Posterior vena cava (tissue), 2 donors: ENCODE measurements around the gene TRMT6. TPM values are rescaled to one million over a fixed set of nuclear protein-coding genes. Genes with fewer than 3 reads are reported as not detected.
A peak's percentile ranks its signal among the peaks of the same experiment; 100 is the strongest.

Experiments used
- DNase-seq: peaks from one replicate; pipeline ENCODE4 v3.0.0-alpha.2; 2020; ENCODE audit warnings: low spot score
- intact Hi-C, 2 donors: fragments of 100-400 bp; cut with DNase I; formaldehyde crosslinking; loops; one replicate each; pipeline versions ENCODE4 v1.14.1 to v1.14.2; 2022 to 2023
- long read RNA-seq, 2 donors: library from polyadenylated mRNA; unstranded; transcript quantifications; one replicate each; pipeline ENCODE4 v2.0.0, GENCODE V29; 2020 to 2021
- total RNA-seq, 2 donors: library from RNA; stranded (reverse); fragmentation: NEBNext Ultra II Directional; extraction: Animal tissue kit (Norgen Biotek cat#: 25700); gene quantifications; one replicate each; pipeline ENCODE4 v1.2.1, GENCODE V29; 2021
- donor health status: DM: yes; HTN: yes; CAD: no.
- donor health status: DM: yes; HTN: yes; CAD: no.

TRMT6 gene
- total RNA-seq, result 10 to 100 TPM in 1 of 2 donors, 1 to 10 TPM in 1; 8.5 to 12.0 TPM
- long read RNA-seq, donor 1, partial matches to known transcripts, result 0 of 3 reads
- long read RNA-seq, donor 1, other reads (novel, unspliced or antisense), result 0 of 3 reads
- long read RNA-seq, donor 2, partial matches to known transcripts, result 7 of 12 reads
- long read RNA-seq, donor 2, other reads (novel, unspliced or antisense), result 1 of 12 reads

GRCh38 chr20:5950271-5951031, at the start of gene TRMT6, which contains the start of gene MCM8:
Gene TRMT6 (minus strand): TSS chr20:5950533. CDS start chr20:5950405, 128 bp downstream.
Gene MCM8 (plus strand): TSS chr20:5950652. CDS start chr20:5952016, 1,364 bp downstream.
- intact Hi-C loops, result loop anchor here (5.0 to 10.0 kb wide), 2 partner anchors 127 to 134 kb away; no protein-coding TSS in a partner anchor

DNA sequence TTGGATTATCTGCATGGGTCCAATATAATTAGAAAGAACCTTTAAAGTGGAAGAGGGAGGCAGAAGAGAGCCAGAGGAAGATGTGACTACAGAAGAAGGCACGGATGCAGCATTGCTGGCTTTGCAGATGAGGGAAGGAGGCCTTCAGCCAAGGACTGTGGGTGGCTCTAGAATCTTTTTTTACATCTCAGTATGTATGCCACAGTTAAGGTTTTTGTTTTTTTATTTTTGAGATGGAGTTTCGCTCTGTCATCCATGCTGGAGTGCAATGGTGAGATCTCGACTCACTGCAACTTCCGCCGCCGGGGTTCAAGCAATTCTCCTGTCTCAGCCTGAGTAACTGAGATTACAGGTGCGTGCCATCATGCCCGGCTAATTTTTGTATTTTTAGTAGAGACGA, 49.5 kb upstream of the TRMT6 start:
- intact Hi-C loops, result no loop called here
- DNase-seq, result no peak

More at GRCh38 chr20:5950271-5951031, at the start of gene TRMT6, which contains the start of gene MCM8:
- peak; percentile 99 for DNase-seq

GRCh38 chr20:5996765-5997164, 46.4 kb upstream of the TRMT6 start:
- DNase-seq, result no peak
- intact Hi-C loops, result no loop called here

GRCh38 chr20:5991623-5992441, 41.5 kb upstream of the TRMT6 start:
- intact Hi-C loops, result no loop called here

DNA sequence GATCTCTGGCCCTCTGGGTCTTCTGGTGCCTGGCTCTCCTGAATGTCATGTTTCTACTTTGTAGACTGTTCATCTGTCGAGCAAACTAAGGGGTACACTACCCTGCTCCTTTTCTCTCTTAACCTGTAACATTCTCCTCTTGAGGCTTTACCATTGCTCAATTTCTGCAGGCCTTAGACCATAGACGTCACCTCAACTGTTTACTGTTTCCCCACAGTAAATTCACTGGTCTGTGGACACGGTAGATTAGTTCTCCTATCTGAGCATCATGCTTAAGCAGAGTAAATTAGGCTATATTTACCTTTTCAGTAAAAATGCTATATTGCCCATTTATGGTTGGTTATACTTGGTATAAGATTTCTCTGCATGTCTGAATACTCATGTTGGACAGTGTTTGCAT, 40.6 kb upstream of the TRMT6 start:
- DNase-seq, result no peak
- intact Hi-C loops, result no loop called here

More at GRCh38 chr20:5991623-5992441, 41.5 kb upstream of the TRMT6 start:
- no peak for DNase-seq

GRCh38 chr20:5989539-5989938, 39.2 kb upstream of the TRMT6 start:
- DNase-seq, result no peak
- intact Hi-C loops, result loop anchor here in 1 of 2 donors (5.0 kb wide), 1 partner anchor 1568 kb away; no protein-coding TSS in a partner anchor

GRCh38 chr20:5987383-5987782, 37.0 kb upstream of the TRMT6 start:
- intact Hi-C loops, result loop anchor here in 1 of 2 donors (5.0 kb wide), 1 partner anchor 1570 kb away; no protein-coding TSS in a partner anchor
- no peak for DNase-seq

- intact Hi-C loops, result no loop called here
- DNase-seq, result no peak
Observed at GRCh38 chr20:5980720-5981538, 30.6 kb upstream of the TRMT6 start.

GRCh38 chr20:5979801-5980200, 29.5 kb upstream of the TRMT6 start:
- intact Hi-C loops, result loop anchor here in 1 of 2 donors (5.0 kb wide), 1 partner anchor 288 kb away; no protein-coding TSS in a partner anchor
- no peak for DNase-seq

DNA sequence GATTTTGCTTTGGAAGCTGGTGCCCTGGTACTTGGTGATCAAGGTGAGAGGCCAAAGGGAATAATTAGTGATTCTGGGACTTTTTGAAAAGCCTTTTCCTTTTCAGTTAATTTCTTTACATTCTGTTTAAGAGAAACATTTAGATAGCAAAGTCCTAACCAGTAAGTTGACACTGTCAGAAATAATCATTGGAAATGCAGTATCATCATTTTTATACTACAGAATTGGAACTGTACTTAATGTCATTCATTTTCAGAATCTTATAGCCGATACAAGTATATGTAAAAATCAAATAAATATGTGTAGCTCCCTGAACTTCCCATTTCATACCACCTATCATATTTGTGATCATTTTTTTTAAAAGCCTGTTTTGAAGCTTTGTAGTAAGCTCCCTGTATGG, 27.6 kb upstream of the TRMT6 start:
- intact Hi-C loops, result loop anchor here in 1 of 2 donors (5.0 kb wide), 1 partner anchor 289 kb away; no protein-coding TSS in a partner anchor
- DNase-seq, result no peak

DNA sequence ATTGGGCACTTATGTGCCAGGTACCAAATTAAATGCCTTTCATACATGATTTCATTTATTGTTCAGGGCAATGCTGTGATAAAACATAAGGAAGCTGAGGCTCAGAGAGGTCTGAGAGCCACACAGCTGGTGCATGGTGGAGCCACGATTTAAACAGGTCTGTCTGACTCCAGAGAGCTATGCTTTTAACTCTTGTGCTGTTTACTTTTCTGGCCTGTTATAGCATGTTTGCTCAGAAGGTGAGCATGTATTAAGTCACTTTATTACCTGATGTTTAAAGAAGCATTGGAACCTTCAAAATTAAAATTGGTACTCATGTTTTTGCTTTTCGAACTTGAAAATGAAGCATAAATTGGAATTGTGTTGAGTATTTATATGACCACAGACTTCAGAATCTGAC, 26.9 kb upstream of the TRMT6 start:
- intact Hi-C loops, result loop anchor here in 1 of 2 donors (5.0 kb wide), 1 partner anchor 290 kb away; no protein-coding TSS in a partner anchor
- DNase-seq, result no peak

GRCh38 chr20:5975778-5976177, 25.4 kb upstream of the TRMT6 start:
- DNase-seq, result no peak
- intact Hi-C loops, result loop anchor here in 1 of 2 donors (5.0 kb wide), 1 partner anchor 292 kb away; no protein-coding TSS in a partner anchor

DNA sequence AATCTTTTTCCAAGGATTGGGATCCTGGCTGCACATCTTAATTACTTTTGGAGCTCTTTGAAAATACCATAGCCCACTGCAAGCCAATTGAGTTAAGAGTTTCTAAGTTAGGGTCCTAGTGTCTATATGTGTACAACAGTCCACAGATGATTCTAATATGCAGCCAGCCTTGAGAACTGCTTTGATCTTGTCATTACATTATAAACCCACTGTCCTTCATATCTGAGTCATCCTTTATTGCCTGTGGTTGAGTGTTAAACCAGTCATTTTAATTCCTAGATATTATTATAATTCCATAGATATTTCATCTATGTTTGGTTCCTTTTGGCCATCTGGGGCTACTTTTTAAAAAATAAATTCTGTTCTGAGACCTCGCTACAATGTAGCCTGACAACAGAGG, 24.2 kb upstream of the TRMT6 start:
- DNase-seq, result no peak
- intact Hi-C loops, result no loop called here

DNA sequence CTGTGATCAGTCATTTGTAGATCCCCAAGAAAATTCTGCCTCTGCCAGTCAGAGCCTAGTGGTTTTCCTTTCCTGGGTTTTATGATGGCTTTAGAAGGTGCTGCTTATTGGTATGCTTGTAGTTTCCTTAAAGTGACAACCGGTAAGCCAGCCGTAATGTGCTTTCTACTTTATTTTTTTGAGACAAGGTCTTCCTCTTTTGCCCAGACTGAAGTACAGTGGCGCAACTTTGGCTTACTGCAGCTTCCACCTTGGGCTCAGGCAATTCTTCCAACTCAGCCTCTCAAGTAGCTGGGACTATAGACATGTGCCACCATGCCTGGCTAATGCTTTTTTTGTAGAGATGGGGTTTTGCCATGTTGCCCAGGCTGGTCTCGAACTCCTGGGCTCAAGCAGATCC, 23.6 kb upstream of the TRMT6 start:
- intact Hi-C loops, result no loop called here
- no peak for DNase-seq

DNA sequence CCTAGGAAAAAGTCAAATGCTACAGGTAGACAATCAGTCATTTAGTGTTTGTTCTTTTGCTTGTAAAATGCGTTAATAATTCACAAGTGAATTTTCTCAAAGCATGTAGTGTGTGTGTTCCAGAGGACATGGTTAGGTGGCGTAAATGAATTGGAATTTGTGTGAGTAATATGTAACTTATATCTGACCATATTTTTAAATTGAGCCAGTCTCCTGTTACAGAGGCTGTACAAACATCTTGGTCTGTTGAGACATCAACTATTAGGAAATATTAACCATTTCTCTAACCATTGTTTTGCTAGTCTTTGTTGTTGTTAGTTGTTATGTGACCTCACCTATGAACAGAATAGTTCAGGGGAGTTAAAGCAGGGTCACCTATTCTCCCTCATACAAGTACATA, 22.8 kb upstream of the TRMT6 start:
- no peak for DNase-seq

DNA sequence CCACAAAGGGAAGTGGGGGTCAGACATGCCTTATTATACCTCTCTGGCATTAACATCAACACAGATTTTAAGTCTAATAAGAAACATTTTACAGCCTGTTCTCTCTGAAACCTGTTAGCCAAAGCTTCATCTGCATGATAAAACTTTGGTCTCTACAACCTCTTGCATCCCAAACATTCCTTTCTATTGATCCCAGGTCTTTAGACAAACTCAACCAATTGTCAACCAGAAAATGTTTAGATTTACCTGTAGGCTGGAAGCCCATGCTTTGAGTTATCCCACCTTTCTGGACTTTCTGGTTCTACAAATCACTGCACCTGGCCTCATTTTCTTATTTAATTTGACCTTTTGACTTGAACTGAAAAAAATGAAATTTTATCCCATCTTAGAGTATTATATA, 20.9 kb upstream of the TRMT6 start:
- intact Hi-C loops, result no loop called here
- no peak for DNase-seq

More for the DNA sequence above, 22.8 kb upstream of the TRMT6 start:
- intact Hi-C loops, result no loop called here

- intact Hi-C loops, result no loop called here
- no peak for DNase-seq
Observed at GRCh38 chr20:5970381-5970780, 20.0 kb upstream of the TRMT6 start.

GRCh38 chr20:5969940-5970339, 19.6 kb upstream of the TRMT6 start:
- no peak for DNase-seq
- intact Hi-C loops, result no loop called here
